Measurements from ENCODE around the gene COPA.
A peak's percentile ranks its signal among the peaks of the same experiment; 100 is the strongest.
"Not testable (repeated sequence)": the region's sequence is repeated elsewhere in the genome, so short reads cannot be mapped to it uniquely, and the experiment has no call there.

COPA gene

DNA sequence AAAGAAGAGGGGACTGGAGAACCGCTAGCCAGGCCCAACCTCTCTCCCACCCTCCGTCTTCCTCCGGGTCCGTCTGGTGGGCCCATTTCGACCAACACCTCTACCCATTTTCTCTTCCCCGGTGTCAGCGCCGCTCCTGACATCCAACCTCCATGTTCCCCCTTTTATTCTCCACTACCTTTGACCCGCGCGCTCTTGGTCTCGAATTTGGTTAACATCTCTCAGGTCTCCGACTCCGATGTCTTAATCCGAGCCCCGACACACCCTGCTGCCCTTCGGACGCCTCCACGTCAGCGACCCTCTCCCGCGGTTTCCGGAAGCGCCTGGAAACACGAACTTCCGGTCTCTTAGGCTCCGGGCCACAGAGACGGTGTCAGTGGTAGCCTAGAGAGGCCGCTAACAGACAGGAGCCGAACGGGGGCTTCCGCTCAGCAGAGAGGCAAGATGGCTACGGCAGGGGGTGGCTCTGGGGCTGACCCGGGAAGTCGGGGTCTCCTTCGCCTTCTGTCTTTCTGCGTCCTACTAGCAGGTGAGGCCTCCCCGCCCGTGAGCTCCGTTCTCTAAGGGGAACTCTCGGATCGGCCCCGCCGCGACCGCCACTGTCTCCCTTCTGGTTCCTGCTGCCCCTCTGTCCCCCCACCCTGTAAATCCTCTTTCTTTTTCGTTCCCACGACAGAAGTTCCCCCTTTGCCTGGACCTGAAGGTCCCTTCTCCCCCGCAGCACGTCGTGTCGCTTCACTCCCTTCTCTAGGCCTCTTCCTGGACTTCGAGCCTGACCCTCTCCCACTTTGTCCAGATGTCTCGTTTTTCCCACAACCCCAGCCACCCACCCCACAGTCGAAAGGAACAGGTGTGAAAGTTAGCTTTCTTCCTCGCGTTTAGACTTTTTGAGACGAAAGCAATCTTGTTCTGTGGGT lies at the start of gene COPA, which contains the start of gene NCSTN:
Gene COPA (minus strand): TSS at position 298 of the 917 bp plus-strand sequence. CDS start 80 bp downstream, at position 218.
Gene NCSTN (plus strand): TSS at position 431 of the 917 bp plus-strand sequence. CDS start 14 bp downstream, at position 445.
- DNase-seq (ENCODE audit: low read depth) = peak; percentile 97

DNA sequence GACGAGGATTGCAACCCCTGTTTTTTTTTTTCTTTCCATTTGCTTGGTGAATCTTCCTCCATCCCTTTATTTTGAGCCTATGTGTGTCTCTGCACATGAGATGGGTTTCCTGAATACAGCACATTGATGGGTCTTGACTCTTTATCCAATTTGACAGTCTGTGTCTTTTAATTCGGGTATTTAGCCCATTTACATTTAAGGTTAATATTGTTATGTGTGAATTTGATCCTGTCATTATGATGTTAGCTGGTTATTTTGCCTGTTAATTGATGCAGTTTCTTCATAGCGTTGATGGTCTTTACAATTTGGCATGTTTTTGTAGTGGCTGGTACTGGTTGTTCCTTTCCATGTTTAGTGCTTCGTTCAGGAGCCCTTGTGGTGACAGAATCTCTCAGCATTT lies 45.4 kb upstream of the COPA start:
- DNase-seq (ENCODE audit: low read depth) = not testable (repeated sequence)

DNA sequence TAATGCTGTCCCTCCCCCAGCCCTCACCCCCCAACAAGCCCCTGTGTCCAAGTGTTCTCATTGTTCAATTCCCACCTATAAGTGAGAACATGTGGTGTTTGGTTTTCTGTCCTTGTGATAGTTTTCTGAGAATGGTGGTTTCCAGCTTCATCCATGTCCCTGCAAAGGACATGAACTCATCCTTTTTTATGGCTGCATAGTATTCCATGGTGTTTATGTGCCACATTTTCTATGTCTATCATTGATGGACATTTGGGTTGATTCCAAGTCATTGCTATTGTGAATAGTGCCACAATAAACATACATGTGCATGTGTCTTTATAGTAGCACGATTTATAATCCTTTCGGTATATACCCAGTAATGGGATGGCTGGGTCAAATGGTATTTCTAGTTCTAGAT lies 41.8 kb upstream of the COPA start:
- DNase-seq (ENCODE audit: low read depth) = not testable (repeated sequence)

DNA sequence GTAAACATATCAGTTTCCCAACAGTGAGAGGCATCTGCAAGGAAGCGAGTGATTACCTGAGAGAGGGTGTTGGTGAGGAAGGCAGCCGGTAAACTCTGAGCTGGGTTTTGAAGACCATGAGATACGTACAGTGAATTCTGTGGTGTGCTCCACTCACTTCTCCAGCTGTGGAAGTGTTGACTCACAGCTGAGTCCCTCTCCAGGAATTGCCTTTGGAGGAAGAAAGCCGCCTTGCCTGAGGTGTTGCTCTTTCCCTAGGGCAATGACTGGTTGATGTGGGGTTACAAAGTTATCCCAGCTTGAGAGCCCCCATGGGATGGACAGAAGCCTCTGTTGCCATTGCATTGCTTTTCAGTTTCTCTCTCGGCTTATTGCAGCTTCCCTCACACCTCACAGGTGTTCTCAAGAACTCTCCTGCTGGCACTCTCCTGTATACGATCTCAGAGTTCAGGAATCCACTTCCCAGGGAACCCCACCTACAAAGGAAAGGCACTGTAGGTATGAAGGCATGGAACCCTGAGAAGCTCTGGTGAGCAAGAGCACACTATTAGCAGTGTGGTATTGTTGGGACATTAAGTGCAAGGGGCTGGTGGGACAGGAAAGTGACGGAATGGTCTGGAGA lies 34.6 kb upstream of the COPA start:
- DNase-seq (ENCODE audit: low read depth) = peak; percentile 15

DNA sequence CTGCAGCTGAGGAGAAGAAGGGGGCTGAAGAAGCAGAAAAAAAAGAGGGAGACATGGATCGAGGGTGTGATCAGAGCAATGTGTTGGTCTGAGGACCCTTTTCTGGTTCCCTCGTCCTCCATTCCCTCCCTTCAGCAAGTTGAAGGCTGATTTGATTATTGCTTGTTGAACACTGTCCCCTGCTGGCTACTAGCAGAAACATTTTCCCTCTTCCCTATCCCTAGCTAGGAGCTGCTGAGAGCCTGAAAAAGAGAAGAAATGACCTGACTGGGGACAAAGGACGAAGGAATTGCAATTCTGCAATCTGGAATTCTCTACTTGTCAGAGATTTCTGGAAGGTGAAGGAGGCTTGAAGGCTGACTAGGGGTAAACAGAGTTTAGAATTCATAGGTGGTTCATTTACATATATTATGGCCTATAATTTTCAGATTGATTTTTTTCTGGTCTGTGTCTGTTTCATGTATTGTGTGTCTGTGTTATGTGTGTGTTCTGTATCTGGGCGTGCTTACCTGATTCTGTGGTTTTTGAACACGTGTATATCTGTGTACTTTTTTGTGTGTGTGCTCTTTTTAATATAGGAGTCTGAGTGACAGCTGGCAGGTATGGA lies 33.6 kb upstream of the COPA start:
- DNase-seq (ENCODE audit: low read depth) = peak; percentile 76

DNA sequence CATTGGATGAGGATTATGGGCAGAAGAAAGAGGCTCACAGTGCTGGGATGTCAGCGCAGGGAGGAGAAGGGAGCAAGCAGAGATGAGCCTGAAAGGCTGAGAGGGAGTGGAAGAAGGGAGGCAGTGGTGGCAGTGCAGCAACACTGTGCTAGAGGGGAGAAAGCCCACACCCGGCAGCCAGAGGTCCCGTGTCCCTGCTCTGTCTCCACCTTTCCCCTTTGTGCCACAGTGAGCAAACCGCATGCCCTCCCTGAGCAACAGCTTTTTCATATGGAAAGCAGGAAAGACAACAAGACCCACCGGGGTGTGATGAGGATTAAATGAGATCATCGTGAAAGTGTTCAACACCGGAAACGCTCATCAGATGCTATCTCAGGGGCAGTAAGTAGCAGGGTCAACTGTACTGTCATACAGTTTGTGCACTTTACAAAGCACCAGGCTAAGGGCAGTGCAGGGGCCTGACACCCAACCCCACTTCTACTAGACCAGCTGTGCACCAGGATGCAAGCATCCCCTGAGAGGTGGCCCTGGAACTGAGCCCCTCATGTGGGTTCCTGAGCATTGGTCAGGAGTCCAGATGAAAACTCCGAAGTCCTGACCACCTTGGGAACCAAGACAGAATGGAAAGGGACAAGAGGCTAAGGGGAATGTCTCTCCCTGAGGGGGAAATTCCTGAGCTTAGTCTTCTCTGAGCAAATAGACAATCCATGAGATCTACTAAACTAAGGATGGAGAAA lies 32.9 kb upstream of the COPA start:
- DNase-seq (ENCODE audit: low read depth) = peak; percentile 46

DNA sequence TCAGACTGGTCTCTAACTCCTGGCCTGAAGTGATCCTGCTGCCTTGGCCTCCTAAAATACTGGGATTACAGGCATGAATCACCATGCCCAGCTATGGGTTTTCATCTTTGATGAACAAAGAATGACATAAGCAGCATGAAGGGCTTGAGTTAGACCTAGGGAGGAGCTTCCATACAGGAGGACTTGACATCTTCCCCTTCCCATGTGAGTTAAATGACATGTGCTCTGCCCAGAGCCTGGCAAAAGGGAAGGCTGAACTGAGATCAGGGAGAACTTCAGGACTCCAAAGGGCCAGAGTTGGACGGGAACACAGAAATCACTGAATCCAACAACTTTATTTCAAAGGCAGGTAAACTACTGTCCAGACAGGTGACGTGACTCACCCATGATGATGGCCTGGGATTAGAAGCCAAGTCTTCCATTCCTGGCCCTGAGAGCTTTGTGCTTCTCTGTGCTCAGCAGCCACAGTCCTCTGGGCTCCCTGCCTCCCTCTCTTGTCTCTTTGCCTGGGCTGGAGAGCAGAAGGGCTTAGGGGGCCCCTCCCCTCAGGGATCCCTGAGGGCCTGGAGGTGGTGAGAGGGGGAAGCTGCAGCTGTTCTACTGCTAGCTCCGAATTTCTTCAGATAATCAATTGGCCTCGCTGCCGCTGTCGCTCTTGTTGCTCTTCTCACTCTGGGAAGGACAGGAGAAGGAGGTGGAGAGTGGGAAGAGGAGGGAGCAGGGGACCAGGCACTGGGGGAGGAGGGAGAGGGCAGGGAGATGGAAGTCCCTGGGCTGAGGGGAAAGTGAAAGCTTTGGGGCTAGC lies 31.5 kb upstream of the COPA start:
- DNase-seq (ENCODE audit: low read depth) = no peak

DNA sequence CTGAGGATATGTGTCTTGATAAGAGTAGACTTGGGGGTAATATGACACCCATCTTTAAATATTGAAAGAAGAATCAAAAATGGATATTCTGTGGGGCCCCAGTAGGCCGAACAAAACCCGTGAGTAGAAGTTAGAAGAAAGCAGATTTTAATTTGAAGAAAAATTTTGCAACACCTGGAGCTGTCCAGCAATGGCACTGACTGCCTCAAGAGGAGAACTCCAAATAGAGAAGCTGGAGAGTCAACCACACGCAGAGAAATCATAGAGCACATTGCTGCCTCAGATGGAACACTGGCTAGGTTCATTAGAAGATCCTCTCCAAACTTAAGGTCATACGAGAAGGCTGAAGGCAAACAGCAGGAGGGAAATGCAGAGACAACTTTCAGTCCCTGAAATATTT lies 30.6 kb upstream of the COPA start:
- peak; percentile 29 for DNase-seq (ENCODE audit: low read depth)

DNA sequence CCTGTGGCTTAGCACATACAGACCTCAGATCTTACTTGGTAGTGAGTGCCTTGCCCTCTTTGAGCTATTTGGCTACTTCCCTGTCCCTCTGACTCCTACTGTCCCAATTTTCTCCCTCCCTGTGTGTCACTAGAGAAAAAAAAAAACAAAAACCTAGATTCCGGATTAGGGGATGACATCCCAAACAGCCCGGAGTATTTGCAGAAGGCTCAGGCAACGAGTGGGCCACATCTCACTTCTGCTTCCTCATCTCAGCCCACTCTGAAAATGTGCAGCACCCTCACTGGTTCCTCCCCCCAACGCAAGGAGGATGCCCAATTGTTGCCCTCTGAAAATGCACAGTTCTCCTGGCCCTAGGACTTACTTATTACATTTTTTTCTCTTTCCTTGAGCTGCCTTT lies 28.7 kb upstream of the COPA start:
- DNase-seq (ENCODE audit: low read depth) = no peak

DNA sequence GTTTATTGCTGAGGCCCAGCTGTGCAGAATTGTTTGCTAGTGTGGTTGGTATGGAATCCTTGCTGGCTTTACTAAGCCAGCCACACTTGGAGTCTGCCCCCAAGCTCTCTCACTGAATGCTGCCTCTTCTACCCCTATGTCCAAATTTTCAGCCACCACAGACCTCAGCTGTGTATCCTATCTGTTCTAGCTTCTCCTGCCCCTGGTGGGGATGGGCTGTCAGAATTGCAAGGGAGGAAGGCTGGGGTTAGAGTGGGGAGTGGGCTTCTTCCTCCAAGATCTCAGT lies 28.2 kb upstream of the COPA start:
- DNase-seq (ENCODE audit: low read depth) = no peak

DNA sequence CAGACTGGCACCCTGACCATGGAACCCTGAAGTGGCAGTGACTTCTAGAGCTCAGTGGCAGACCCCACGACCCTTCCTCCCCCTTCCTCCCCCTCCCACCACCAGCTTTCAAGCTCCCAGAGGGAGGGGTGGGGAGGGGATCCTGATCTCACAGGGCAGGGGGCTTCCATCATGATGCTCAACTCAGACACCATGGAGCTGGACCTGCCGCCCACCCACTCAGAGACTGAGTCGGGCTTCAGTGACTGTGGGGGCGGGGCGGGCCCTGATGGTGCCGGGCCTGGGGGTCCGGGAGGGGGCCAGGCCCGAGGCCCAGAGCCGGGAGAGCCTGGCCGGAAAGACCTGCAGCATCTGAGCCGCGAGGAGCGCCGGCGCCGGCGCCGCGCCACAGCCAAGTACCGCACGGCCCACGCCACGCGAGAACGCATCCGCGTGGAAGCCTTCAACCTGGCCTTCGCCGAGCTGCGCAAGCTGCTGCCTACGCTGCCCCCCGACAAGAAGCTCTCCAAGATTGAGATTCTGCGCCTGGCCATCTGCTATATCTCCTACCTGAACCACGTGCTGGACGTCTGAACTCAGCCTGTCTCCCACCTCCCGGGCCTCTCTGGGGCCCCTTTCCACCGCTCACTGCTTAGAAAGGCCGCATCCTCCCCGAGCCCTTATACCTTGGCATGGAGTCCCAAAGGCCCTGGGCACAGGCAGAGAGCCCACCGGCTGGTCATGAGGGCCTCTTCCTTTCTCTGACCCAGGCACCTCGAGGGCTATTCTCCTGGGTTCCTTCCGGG lies 27.7 kb upstream of the COPA start:
- DNase-seq (ENCODE audit: low read depth) = no peak

DNA sequence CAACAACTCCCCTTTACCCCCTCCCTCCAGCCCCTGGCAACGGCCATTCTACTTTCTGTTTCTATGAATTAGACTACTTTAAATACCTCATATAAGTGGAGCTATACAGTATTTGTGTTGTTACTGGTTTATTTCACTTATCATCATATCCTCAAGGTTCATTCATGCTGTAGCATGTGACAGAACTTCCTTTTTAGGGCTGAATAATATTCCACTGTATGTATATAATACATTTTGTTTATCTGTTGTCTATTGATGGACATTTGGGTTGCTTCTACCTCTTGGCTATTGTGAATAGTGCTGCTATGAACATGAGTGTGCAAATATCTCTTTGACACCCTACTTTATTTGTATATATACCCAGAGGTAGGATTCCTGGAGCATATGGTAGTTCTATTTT lies 26.0 kb upstream of the COPA start:
- no peak for DNase-seq (ENCODE audit: low read depth)

DNA sequence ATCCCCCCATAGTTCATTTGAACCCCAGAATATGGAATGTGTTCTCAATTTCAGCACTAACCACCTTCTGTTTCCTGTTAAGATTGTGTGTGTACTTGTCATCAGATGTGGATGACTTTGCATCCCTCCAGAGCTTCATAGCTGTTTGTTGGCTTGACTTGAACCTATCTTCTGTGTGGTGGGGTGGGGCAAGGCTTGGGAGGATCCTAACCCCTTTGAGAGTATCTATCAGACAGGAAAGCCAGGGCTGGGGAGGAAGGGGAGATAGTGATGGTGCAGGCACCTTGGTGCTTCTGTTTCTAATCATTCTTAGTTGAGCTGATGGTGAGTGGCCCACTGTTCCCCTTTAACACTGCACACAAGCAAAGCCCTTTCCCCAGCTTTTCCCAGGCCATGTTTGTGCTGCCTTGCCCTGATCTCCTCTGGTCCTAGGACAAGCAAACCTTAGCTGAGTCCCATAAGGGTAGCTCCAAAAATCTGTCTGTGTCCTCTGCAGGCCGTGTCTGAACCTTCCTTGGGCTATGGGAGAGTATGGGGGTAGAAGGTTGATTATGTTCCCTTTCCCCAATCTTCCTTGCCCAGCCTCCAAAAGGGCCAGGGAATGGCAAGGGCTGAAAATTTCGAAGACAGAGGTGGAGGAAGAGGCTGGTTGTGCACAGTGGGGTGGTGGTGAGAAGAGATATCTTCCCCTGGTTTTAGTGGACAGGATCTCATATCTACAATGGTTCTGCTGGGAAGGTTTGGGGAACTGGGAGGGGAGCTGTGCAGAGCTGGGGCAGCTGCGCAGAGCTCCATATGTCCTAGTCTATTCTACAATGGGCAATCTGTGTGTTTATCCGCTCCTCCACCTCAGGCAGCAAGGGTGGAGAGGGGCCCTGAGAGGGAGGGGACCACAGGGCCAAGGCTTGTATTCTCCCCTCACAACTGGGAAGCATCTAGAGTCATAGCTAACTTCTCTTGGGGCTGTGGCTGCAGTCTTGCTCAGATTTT lies 25.2 kb upstream of the COPA start:
- no peak for DNase-seq (ENCODE audit: low read depth)

DNA sequence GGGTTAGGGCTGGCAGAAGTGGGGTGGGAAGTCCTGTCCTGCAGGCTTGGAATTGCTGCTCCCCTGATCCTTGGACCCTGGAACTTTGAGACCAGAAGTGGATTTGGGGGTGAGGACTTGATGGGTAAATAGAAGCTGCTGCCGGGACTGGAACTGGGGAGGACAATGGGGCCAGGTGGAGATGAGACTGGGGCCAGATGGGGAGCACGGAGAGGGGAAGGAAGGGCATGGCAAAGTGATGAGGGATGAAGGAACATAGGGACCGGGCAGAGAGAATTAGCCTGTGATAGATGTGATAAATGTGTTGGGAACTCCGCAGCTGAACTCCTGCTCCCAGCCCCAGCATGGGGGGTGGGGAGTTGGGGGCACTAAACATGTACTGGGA lies 24.5 kb upstream of the COPA start:
- DNase-seq (ENCODE audit: low read depth) = no peak

DNA sequence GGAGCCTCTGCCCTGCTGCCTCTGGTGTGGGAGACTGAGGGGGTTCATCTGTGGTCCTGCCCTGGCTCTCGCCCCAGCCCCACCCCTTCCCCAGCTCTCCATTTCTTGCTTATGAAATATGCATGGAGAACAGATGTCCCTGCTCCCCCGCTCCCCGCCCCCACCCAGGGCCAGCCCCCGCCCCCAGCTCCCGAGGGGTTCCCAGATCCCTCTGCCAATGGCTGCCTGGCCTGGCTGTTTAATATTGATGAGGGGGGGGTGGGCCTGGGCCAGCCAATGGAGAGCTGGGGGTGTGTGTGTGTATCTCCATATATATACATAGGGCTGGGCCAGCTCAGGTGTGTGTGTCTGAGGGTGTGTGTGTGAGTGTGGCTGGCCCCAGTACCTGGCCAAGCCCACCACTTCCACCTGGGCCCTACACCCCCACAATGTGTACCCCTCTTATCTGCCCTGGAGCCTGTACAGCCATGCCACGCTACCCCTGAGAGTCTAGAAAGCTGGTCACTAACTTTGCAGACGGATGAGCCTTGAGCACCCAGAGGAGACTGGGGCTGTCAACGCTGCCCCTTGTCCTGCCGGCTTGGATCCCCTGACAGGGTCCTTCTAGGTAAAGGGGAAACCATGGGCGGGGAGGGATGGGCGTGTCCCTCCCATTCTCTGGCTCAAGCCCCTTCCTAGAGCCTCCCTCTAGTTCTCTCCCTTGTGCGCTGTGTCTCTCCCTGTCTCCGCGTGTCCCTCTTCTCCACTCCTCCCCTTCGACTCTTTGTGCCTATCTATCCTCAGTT lies 23.9 kb upstream of the COPA start, which contains the start of gene NHLH1:
Gene NHLH1 (plus strand): TSS at position 341 of the 785 bp plus-strand sequence. CDS start 3,661 bp downstream, outside the sequence.
- no peak for DNase-seq (ENCODE audit: low read depth)

DNA sequence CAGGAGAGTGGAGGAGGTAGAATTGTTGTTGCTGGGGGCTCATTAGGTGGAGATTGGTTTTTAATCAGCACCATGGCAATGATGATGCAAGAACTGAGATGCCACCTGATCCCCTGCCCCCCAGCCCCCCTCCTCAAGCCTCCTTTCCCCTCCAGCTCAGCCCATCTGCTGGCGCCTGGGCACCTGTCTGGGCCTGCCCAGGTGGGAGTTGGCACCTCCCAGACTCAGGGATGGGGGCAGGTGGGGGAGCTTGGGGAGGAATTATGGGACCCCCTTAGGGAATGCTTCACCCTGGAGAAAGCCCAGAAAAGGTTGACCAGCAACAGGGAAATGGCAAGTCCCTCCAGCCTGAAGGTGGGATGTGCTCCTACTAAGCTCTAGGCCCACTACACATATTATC lies 22.3 kb upstream of the COPA start:
- DNase-seq (ENCODE audit: low read depth) = no peak

DNA sequence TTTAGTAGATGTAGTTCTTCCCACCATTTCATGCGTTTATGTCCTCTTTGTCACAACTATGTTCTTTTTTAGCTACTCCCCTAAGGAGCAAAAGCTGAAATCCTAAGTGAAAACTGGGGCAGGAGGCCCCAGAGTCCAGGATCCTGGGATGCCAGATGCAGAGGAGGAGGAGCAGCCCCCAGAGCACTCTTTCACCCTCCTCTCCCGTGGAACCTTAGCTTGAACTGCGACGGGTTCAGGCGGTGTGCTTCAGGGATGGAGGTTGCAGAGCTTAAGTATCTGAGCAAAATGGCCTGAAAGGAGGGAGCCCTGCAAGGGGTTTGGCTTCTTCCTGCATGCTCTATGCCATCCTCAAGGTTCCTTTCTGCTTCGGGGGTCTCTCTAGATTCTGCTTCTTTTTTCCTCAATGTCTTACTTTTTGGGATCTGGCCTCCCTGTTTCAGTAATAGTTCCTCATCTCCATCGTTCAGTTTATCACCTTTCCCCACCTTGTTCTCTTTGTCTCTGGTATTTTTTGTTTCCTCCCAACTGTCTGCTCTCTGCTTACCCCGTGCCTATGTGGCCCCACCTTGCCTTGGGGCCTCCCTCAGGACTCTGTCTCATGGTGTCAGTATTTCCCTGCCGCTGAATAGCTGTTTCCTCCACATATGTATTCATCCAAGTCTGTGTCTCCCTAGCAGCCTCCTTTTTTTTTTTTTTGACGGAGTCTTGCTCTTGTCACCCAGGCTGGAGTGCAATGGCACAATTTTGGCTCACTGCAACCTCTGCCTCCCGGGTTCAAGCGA lies 21.1 kb upstream of the COPA start:
- no peak for DNase-seq (ENCODE audit: low read depth)

DNA sequence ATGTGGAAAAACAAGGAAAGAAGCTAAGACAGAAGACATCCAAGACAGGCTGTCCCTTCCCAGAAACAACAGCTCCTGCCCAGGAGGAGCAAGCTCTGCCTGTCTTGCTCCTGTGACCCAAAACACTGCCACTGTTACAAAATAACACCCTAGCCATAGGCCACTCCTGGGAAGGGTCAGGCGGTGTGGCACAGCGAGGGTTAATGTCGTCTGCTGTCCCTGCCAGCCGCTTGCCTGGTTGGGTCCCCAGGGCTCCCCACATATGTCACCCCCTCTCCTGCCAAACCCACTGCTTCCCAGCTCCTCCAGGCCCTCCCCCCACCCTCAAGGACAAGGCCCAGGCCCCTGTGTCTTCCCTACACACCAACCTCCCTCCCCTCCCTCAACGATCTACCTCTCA lies 20.0 kb upstream of the COPA start:
- no peak for DNase-seq (ENCODE audit: low read depth)

Data from iris pigment epithelial cell (primary cell).